GM19043 (cell line): Measurements from ENCODE around the gene FAM171A1.

Experiments used
- ATAC-seq: cut with Tn5 transposase; IDR thresholded peaks from one replicate; pipeline ENCODE4 v1.9.1; 2021; ENCODE audit warnings: low read depth; ENCODE audit not compliant: unreplicated experiment

Gene FAM171A1

GRCh38 chr10:15374566-15374965 is 3.5 kb upstream of the FAM171A1 start:
- no peak for ATAC-seq

GRCh38 chr10:15374156-15374555 is 3.1 kb upstream of the FAM171A1 start:
- no peak for ATAC-seq

GRCh38 chr10:15373199-15373598 is 2.1 kb upstream of the FAM171A1 start:
- no peak for ATAC-seq

- no peak for ATAC-seq
Measured at GRCh38 chr10:15370212-15370855, 755 bp downstream of the FAM171A1 start.

DNA sequence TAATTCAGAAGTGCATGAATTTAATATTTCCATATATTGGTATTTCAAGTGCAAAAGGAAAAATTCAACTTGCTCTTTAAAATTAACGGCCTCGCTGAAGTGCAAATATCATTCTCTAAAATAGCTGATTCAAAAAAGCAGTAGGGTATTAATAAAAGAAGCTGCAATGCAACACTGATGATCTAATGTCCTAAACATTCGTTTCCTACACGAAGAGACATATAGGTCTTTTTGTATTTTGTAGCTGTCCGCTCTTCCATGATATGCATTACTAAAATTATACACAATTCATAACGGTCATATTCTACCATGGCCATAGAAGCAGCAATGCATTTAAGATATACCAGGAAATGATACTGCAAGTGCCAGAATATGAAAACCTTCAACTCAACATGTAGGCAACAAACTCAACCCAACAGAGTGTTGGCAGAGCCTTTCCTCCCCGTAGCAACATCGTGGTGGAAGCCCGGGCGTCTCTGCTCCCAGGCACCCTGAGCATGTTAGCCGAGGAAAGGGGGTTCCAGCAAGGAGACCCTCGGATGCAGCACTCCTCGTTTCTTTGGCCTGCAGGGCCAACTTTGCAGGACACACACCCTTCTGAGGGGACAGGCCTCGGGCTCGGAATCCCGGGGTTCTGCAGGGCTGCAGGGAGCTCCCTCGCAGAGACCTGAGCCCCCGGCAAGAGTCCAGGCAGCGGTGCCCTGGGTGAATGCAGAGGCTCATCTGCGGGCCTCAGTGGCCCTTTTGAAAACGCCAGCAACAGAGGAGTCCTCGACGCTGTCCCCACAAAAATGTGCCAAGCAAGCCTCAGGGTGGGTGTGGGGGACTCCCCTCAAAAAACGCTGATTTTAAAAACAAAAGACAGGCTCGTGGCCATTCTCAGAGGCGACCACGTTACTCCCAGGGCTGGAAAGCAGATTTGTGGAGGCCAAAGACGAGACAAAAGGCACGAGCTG is 1.6 kb downstream of the FAM171A1 start:
- no peak for ATAC-seq

GRCh38 chr10:15368101-15368855 is 2.8 kb downstream of the FAM171A1 start:
- no peak for ATAC-seq

DNA sequence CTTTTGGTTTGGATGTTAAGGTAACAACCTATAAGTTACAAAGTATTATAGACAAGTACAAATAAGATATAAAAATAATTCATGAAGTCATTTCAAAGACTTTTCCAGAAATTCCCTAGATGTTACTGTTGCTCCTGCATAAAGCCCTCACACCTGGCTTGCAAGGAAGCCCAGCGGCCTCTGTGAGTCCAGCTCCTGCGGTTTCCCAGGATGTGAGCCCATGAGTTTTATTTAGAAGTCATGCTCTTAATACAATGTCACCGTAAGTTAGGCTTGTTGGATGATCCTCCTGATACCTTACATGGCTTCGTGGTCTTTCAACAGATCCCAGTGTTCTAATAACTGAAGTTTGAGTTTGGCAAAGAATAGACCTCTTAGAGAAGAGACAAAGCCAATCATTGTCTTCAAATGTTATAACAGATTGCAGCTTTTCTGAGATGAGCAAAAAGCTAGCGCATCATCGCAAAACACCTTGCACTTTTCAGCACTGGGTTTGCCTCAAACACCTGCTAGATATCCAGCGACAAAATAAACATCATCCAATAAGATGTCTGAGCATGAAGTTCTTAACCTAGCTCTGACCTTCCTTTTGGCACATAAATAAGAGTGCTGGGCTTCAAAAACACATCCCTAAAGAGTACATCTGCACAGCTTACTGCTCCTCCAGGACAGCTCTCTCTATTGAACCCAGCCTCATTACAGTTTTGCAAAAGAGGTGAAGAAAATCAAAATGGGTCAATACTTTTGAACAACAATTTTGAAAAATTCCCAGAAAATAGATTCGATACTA is 3.6 kb downstream of the FAM171A1 start:
- no peak for ATAC-seq

DNA sequence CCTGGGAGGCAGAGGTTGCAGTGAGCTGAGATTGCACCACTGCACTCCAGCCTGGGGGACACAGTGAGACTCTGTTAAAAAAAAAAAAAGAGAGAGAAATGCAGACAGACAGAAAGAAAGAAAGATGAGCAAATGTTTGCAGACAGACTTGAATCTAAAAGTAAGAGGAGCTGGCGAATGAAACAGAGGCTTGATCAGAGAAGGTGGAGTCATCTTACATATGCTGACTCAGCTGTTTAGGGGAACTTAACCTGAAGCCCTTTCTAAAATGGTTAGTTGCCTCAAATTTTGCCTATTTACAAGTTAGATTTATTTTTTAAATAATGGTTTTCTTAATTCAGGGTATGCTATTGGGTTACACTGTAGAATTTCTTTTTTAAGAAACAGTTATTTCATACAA is 5.4 kb downstream of the FAM171A1 start:
- no peak for ATAC-seq

GRCh38 chr10:15364001-15364400 is 7.1 kb downstream of the FAM171A1 start:
- no peak for ATAC-seq

GRCh38 chr10:15363031-15363430 is 8.1 kb downstream of the FAM171A1 start:
- no peak for ATAC-seq

DNA sequence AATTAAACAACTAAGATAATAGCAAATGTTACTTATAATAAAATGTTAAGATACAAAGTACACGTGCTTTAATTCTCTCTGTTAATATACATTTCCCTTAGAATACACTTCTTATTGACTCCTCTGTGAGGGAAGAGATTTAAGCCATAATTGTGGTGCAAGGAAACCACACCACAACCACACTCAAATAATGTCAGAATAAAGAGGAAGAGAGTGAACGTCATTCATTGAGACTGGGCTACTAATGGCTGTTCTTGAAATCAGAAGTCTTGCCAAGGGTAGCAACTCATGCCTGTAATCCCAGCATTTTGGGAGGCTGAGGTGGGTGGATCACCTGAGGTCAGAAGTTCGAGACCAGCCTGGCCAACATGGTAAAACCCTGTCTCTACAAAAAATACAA is 10.0 kb downstream of the FAM171A1 start:
- no peak for ATAC-seq

GRCh38 chr10:15360566-15360965 is 10.5 kb downstream of the FAM171A1 start:
- no peak for ATAC-seq

GRCh38 chr10:15353471-15354017 is 17.5 kb downstream of the FAM171A1 start:
- ATAC-seq: no peak

GRCh38 chr10:15352836-15353235 is 18.3 kb downstream of the FAM171A1 start:
- no peak for ATAC-seq

- no peak for ATAC-seq
Measured at GRCh38 chr10:15352201-15352600, 18.9 kb downstream of the FAM171A1 start.

- ATAC-seq: no peak
Measured at GRCh38 chr10:15351099-15351820, 19.8 kb downstream of the FAM171A1 start.

- no peak for ATAC-seq
Measured at GRCh38 chr10:15349112-15349511, 22.0 kb downstream of the FAM171A1 start.

DNA sequence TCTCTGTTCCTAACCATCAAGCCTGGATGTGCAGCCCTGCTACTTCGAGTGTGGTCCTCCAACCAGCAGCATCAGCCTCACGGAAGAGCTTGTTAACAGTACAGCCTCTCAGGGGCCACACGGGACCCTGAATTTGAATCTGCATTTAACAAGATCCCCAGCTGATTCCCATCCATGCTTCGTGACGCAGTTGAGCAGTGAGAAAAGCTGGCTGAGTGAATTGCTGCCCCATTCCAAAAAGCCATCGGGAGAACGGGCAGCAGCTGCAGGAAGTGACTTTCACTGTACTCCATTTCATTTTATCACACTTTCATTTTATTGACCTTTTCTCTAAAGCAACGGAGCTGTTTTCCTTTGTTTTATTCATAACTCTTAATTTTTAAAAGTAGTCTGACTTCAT is 22.5 kb downstream of the FAM171A1 start:
- ATAC-seq: no peak

- no peak for ATAC-seq
Measured at GRCh38 chr10:15347150-15347549, 23.9 kb downstream of the FAM171A1 start.
